ENCODE results near the gene PTPRG.

The PTPRG gene

DNA sequence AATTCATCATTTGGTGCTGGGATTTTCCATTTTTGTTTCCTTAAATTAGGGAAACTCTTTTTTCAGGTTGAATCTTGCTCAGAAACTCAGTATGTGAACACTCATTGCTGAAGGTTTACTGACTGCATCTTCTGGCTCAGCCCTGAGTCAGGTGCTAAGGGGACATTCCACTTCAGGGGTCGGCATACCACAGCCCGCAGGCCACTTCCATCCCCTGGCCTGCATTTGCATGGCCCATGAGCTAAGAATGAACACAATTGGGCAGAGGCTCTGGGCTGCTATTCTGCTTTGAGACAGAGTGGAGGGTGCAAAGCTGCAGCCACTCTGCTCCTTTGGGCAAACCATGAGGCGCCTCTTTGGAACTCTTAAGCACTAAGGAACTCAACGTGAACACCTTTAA is 647.0 kb downstream of the PTPRG start:
- DNase-seq: no peak

DNA sequence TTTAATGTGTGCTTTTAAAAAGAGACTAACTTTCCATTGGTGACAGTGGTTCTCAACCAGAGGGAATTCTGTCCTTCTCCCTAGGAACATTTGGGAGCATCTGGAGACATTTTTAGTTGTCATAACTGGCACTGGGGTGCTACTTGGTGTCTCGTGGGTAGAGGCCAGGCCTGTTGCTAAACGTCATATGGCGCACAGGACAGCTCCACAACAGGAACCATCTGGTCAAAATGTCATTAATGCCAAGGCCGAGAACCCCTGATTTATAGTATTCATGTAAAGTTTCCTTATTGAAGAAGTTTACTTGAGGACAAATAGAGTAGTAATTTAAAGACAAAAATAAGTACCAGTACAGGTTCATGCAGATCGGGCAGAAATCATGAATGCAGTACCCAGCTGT is 647.7 kb downstream of the PTPRG start:
- no peak for DNase-seq

DNA sequence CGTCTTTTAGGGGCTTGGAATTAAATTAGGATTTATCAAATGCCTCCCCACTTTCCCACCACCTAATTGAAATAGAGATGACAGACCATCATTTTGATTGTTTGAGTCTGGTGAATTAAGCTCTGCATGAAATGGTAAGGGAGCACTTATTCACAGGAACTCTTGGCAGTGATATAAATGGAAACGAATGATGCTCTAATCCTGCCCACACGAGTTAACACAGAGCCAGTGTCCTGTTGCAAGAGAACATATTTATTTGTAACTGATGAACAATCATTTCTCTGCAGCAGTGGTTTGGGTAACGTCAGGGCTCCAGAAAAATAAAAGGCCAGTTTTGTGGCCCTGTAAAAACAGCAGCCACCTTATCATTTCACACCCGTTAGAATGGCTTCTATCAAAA is 648.6 kb downstream of the PTPRG start:
- DNase-seq: no peak

DNA sequence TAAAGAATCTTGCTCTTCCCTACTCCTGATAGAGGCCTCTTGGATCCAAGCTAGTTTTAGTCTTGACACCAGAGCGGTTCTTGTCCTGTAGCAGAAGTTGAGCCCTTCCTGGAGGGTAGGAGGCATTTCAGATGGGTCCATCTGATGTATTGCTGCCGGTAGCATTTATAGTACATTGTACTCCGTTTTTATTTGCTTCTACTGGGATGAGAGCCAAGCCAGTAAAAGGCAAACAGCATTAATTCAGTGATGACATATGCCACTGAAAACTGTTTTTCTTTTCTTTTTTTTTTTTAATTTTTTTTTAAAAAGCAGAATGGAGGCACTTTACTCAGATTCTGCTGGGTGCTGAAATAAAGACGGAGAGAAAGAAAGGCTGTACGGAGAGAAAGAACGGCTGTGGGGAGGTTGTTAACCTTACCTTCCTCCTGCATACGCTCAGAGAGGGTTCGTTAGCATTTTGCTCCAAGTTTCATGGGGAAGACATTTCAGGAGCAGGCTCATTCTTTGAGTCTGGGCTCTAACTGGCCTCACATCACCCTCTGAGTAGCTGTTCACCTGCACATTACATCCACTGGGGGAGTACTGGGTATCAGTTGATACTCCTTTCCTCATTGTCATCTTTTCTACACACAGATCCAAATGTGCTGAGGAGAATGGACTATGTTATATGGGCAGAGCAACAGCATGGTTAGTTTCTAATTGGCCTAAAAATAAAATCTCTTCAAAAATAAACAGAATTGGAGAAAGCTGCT is 650.5 kb downstream of the PTPRG start:
- no peak for DNase-seq

DNA sequence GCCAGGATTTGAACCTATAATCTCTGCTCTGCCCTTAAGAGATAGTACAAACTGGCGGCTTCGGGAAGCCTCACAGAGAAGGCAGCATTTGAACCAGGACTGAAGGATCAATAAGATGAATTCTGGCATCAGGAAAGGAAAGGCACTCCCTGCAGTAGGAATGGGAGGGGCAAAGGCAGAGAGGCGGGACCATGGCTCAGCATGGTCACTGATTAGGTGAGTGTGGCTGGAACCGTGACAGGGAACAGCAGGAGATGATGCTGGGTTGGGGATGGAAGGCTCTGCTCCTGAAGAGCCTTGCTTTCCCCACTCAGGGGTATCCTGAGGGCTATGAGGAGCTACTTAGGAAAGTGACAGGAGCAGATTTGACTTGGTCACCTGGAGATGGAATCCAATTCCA is 653.5 kb downstream of the PTPRG start:
- no peak for DNase-seq

- no peak for DNase-seq
Measured at GRCh38 chr3:62220616-62221015, 659.2 kb downstream of the PTPRG start.

- DNase-seq: no peak
Measured at GRCh38 chr3:62225051-62225450, 663.7 kb downstream of the PTPRG start.

GRCh38 chr3:62226601-62227339 is 665.4 kb downstream of the PTPRG start:
- DNase-seq: no peak

- DNase-seq: no peak
Measured at GRCh38 chr3:62228467-62228866, 667.1 kb downstream of the PTPRG start.

DNA sequence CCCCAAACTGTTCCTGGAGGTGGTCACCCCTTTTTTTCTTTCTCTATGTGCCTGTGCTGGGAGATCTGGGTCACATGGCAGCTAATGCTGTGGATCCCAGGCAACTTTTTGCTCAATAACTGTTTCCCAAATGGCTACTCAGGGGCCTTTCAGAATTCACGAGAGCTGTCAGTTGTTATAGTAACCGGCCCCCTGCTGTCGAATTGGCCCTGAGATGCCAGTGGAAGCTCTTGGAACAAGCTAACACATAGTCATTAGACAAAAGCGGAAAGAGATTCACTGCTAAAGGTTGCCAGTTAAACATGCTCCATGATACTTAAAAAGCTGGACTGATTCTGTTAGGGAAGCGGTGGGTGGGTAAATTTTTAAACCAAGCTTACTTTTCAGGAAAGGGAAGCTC is 667.8 kb downstream of the PTPRG start:
- no peak for DNase-seq

GRCh38 chr3:62229908-62230307 is 668.5 kb downstream of the PTPRG start:
- no peak for DNase-seq

DNA sequence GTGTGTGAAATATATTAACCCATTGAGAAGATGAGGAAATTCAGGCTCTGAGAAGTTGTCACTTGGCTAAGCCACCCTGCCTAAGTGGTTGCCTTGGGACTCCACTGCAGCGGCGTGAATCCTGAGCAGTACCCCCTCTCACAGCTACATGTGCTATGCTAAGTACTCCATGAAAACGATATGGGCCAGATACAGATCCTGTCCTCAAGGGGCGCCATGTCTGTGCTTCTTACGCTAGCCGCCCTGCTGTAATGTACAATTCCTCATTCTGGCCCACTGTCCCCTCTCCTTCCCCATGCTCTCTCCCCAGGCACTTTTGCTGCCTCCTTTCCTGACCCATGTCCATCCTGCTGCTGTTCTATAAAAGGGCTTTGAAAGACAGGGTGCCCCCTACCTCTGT is 671.7 kb downstream of the PTPRG start:
- DNase-seq: no peak

- DNase-seq: no peak
Measured at GRCh38 chr3:62236016-62236415, 674.6 kb downstream of the PTPRG start.

DNA sequence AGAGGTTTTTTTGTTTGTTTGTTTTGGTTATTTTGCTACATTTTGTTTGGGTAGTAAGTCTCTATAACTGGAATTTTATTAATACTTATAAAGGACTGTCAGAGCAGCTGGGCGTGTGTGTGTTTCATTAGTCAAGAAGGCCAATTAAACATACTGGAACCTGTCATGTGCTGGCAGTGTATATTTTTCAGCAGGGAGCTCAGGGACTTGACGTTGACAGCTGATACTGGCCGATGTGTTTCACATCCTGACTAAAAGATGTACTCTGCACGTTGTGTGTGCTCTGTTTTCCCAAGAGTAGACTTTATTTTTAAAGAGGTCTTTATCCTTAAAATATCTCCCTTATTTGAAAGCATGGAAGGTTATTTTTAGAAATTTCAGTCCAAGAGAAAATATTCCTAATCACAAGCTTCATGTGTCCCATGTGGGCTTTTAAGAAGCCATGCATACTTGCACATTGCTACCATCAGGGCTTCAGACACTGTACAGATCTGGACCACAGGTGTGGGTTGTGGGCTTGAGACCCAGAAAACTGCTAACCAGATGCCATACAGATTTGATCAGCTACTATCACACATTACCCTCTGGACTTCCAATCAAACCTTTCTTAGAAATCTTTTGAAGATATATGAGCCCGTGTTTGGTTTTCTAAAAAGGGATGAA is 676.0 kb downstream of the PTPRG start:
- DNase-seq: no peak

- no peak for DNase-seq
Measured at GRCh38 chr3:62238003-62238402, 676.6 kb downstream of the PTPRG start.

- no peak for DNase-seq
Measured at GRCh38 chr3:62238431-62238830, 677.1 kb downstream of the PTPRG start.

GRCh38 chr3:62241279-62241678 is 679.9 kb downstream of the PTPRG start:
- no peak for DNase-seq

- DNase-seq: no peak
Measured at GRCh38 chr3:62242831-62243509, 681.6 kb downstream of the PTPRG start.

- no peak for DNase-seq
Measured at GRCh38 chr3:62246094-62246493, 684.7 kb downstream of the PTPRG start.

GRCh38 chr3:62246985-62247384 is 685.6 kb downstream of the PTPRG start:
- DNase-seq: no peak

- no peak for DNase-seq
Measured at GRCh38 chr3:62248734-62249483, 687.5 kb downstream of the PTPRG start.

GRCh38 chr3:62249484-62249776 is 688.1 kb downstream of the PTPRG start:
- no peak for DNase-seq

Measured in GF-D8 (cell line).